Measurements from ENCODE around the gene NRBP1. TPM values are rescaled to one million over a fixed set of nuclear protein-coding genes. Genes with fewer than 3 reads are reported as not detected.

The NRBP1 gene
- total and polyA plus RNA-seq, 4 donors: 80.1 to 133 (median 106) TPM

DNA sequence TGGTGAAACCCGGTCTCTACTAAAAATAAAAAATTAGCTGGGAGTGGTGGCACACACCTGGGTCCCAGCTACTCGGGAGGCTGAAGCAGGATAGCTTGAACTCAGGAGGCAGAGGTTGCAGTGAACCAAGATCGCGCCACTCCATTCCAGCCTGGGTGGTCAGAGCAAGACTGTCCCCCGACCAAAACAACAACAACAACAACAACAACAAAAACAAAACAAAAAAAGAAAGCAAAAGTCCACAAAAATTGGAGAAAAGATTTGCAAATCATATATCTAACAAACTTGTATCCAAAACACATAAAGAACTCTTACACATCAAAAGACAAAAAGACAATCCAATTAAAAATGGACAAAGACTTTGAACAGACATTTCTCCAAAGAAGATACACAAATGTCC, 29.5 kb upstream of the NRBP1 start:
- no peak for DNase-seq (ENCODE audit: low read depth in 4 of 6, low spot score in 6 of 6)
- peaks cover 9% of the 10 kb centered on the region for H3K36me3 ChIP-seq (ENCODE audit: control insufficient read depth, insufficient read depth, low read length)
- H3K27ac ChIP-seq (ENCODE audit: low read depth, low read length): no peak overlapping the region
- 94% methylated on average over 2 of the region's 5 CpGs for WGBS (ENCODE audit: insufficient coverage)
- no peaks in the 10 kb centered on the region for H3K4me1 ChIP-seq (ENCODE audit: control insufficient read depth, insufficient read depth, low read length)
- H3K4me3 ChIP-seq (ENCODE audit: low read depth, low read length): no peak overlapping the region
- no peaks in the 10 kb centered on the region for H3K27me3 ChIP-seq (ENCODE audit: control insufficient read depth, insufficient read depth, low read length)
- no peaks in the 10 kb centered on the region for H3K9me3 ChIP-seq (ENCODE audit: control insufficient read depth, insufficient read depth, low read length)

DNA sequence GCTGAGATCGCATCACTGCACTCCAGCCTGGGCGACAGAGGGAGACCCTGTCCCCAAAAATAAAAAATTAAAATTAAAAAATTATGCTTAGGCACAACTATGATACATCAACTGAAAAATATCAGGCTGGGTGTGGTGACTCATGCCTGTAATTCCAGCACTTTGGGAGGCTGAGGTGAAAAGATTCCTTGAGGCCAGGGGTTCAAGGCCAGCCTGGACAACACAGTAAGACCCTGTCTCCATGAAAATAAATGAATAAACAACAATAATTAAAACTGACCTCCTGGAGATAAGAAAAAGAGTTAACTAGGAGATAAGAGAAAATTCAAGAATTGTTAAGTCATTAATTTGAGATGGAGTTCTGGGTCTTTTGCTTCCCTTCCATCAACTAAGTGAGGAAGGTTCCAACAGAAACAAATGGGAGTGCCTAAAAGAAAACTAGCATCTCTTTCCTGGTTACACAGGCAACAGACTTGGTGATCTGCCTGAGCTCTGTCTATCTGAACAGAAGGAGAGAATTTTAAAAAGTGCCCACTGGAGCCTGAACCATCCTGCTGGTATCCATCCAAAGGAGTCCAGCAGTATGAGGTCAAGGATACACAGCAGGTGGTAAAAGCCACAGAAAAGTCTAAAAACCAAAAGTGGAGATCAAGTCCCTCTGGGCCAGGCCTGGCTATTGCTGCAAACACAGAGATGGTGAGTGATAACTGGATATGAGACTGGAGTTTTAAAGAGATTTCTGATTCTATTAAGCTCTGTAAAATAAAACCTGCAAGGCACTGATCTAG, 27.9 kb upstream of the NRBP1 start:
- Histone ChIP-seq H3K27me3 (ENCODE audit: control insufficient read depth, insufficient read depth, low read length) (no peaks in the 10 kb centered on the region), H3K36me3 (ENCODE audit: control insufficient read depth, insufficient read depth, low read length) (peaks cover 16% of the 10 kb centered on the region), H3K9me3 (ENCODE audit: control insufficient read depth, insufficient read depth, low read length) (no peaks in the 10 kb centered on the region), H3K4me1 (ENCODE audit: control insufficient read depth, insufficient read depth, low read length) (no peaks in the 10 kb centered on the region), H3K4me3 (ENCODE audit: low read depth, low read length) (no peak overlapping the region), H3K27ac (ENCODE audit: low read depth, low read length) (no peak overlapping the region)
- peak in 1 of 6 donors; percentile 42 for DNase-seq (ENCODE audit: low read depth in 4 of 6, low spot score in 6 of 6)
- no CpG with 5 or more reads among the region's 2 CpGs for WGBS (ENCODE audit: insufficient coverage)

DNA sequence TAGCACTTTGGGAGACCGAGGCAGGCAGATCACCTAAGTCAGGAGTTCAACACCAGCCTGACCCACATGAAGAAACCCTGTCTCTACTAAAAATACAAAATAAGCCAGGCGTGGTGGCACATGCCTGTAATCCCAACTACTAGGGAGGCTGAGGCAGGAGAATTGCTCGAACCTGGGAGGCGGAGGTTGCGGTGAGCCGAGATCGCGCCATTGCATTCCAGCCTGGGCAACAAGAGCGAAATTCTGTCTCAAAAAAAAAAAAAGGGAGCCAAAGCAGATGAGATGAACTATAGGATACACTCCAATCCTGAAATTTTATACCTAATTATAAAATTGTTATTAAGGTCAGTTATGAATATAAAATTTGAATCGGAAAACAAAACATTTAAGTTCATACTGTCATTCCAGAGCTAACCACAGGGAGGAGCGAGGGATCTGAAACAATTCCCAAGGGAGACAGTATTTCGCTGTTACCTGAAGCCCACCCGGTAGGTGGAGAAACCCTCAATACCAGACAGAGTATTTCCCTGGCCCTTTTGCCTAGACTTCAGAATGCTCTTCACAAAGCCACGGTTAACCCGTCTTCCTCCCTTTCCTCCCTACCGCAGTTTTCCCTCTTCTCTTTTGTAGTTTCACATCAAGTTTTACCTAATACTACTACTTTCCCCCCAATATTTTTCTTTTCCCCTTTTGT, 20.5 kb upstream of the NRBP1 start:
- peak overlapping the region; percentile 16 for H3K27ac ChIP-seq (ENCODE audit: low read depth, low read length)
- WGBS (ENCODE audit: insufficient coverage): 16% methylated on average over 7 of the region's 16 CpGs

DNA sequence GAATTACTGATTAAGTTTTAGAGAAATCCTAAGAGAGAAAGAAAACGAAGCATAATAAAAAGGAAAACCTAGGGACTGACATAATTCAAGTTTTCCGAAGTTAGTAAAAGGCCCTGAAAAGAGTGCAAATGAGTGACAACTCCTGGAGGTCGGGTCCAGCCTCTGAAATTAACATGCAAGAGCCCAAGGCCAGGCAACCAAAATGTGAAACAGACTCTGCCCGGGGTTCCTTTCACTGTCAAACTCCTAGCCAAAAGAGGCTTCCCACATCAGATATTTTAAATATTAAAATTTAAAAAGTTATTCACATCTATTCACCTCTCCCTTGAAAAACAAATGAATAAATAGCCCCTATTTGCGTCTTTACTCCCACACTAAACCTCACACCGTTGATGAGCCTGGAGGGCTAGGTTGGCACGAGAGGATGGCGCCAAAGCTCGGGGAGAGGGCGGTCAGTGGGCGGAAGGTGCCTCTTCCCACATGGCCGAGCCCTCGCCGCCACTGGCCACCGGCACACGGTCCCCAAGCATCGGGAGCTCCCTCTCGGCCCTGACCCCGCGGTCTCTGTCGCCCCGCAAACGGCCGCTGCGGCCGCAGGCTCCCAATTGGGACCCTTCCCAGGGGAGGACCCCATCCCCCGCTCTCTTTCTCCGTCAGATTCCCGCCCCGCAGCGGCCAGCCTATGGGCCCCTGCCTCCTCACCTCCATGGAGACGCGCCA, 19.7 kb upstream of the NRBP1 start:
- H3K4me3 ChIP-seq (ENCODE audit: low read depth, low read length): peak overlapping the region; percentile 88
- H3K27ac ChIP-seq (ENCODE audit: low read depth, low read length): peak overlapping the region; percentile 73
- DNase-seq (ENCODE audit: low read depth in 4 of 6, low spot score in 6 of 6): peak in 1 of 6 donors; percentile 5
- no peaks in the 10 kb centered on the region for H3K9me3 ChIP-seq (ENCODE audit: control insufficient read depth, insufficient read depth, low read length)
- under 1% methylated on average over 30 of the region's 33 CpGs for WGBS (ENCODE audit: insufficient coverage)
- peaks cover 11% of the 10 kb centered on the region for H3K36me3 ChIP-seq (ENCODE audit: control insufficient read depth, insufficient read depth, low read length)
- no peaks in the 10 kb centered on the region for H3K27me3 ChIP-seq (ENCODE audit: control insufficient read depth, insufficient read depth, low read length)
- H3K4me1 ChIP-seq (ENCODE audit: control insufficient read depth, insufficient read depth, low read length): peaks cover 5% of the 10 kb centered on the region

More for the DNA sequence above, 20.5 kb upstream of the NRBP1 start:
- Histone ChIP-seq H3K9me3 (ENCODE audit: control insufficient read depth, insufficient read depth, low read length) (no peaks in the 10 kb centered on the region), H3K4me1 (ENCODE audit: control insufficient read depth, insufficient read depth, low read length) (peaks cover 5% of the 10 kb centered on the region), H3K36me3 (ENCODE audit: control insufficient read depth, insufficient read depth, low read length) (peaks cover 13% of the 10 kb centered on the region), H3K27me3 (ENCODE audit: control insufficient read depth, insufficient read depth, low read length) (no peaks in the 10 kb centered on the region), H3K4me3 (ENCODE audit: low read depth, low read length) (peak overlapping the region; percentile 88)
- DNase-seq (ENCODE audit: low read depth in 4 of 6, low spot score in 6 of 6): peak in 2 of 6 donors; percentile 54 to 76

DNA sequence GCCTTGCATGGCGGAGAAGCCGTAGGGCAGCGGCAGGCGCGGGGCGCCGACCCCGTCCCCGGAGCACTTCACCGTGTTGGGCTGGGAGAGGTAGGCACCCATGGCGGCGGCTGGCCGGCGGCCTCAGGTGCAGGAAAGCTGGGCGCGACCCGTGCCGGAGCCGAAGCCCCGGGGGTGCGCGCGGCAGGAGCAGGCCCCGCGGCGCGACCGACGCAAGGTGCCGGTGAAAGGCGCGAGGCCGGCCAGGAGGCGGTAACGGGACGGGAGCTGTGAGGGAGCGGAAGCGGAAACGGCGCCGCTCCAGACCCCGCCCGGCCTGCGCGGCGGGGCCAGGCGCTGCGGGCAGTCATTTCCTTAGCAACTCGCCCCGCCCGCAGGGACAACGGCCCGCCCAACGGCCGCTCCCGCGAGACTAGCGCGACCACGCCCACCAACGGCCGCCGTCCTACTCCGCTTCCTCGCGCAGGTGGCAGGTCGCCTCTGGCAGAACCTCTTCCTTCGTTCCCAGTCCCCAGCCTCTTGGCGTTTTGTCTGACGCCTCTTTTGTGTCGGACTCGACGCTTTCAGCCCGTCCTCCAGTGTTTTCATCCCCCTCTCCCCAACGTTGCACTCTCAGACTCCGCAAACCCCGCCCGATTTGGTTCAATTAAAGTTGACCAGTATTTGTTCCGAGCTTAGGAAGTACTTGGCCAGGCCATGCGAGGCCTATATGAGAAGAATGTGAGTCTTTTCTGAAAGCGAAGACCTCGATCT, 18.9 kb upstream of the NRBP1 start, which contains the start of gene PPM1G:
PPM1G (minus strand) TSS at position 271 of the 753 bp plus-strand sequence; CDS start at position 102, 169 bp downstream.
- Histone ChIP-seq H3K27ac (ENCODE audit: low read depth, low read length) (peak within 1 kb of the TSS; percentile 84), H3K4me3 (ENCODE audit: low read depth, low read length) (peak within 1 kb of the TSS; percentile 88), H3K36me3 (ENCODE audit: control insufficient read depth, insufficient read depth, low read length) (peaks cover 11% of the 10 kb centered on the region), H3K27me3 (ENCODE audit: control insufficient read depth, insufficient read depth, low read length) (no peaks in the 10 kb centered on the region), H3K9me3 (ENCODE audit: control insufficient read depth, insufficient read depth, low read length) (no peaks in the 10 kb centered on the region), H3K4me1 (ENCODE audit: control insufficient read depth, insufficient read depth, low read length) (peaks cover 5% of the 10 kb centered on the region)
- peak; percentile 75 to 97 (median 87) for DNase-seq (ENCODE audit: low read depth in 4 of 6, low spot score in 6 of 6)
- WGBS (ENCODE audit: insufficient coverage): under 1% methylated on average over 79 of the region's 82 CpGs

DNA sequence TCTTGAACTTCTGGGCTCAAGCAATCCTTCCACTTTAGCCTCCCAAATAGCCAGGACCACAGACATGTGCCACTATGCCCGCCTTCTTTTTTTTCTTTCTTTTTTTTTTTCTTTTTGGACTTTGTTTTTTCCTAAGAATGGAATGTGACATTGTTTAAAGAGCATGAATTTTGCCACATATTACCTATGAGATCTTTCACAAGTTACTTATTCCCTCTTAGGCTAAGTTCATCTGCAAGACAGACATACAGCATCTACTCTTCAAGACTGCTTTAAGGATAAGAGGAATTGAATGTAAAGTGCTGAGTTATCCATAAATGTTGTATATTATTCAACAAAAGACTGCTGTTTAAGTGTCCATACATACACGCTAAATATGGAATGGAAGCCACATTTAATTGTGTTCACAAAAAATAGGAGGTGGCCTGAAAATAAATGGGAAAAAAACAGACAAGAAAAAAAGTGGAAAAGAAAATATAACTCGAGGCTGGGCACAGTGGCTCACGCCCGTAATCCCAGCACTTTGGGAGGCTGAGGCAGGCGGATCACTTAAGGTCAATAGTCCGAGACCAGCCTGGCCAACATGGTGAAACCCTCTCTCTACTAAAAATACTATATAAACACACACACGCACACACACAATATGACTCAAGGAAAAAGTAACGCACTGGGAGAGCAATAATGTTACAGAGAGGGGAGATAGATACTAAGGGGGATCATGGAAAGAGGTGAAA, 15.8 kb upstream of the NRBP1 start:
- no peak overlapping the region for H3K27ac ChIP-seq (ENCODE audit: low read depth, low read length)
- peaks cover 4% of the 10 kb centered on the region for H3K4me1 ChIP-seq (ENCODE audit: control insufficient read depth, insufficient read depth, low read length)
- WGBS (ENCODE audit: insufficient coverage): 90% methylated on average over 2 of the region's 9 CpGs
- no peaks in the 10 kb centered on the region for H3K27me3 ChIP-seq (ENCODE audit: control insufficient read depth, insufficient read depth, low read length)
- DNase-seq (ENCODE audit: low read depth in 4 of 6, low spot score in 6 of 6): no peak
- no peak overlapping the region for H3K4me3 ChIP-seq (ENCODE audit: low read depth, low read length)
- no peaks in the 10 kb centered on the region for H3K36me3 ChIP-seq (ENCODE audit: control insufficient read depth, insufficient read depth, low read length)
- no peaks in the 10 kb centered on the region for H3K9me3 ChIP-seq (ENCODE audit: control insufficient read depth, insufficient read depth, low read length)

DNA sequence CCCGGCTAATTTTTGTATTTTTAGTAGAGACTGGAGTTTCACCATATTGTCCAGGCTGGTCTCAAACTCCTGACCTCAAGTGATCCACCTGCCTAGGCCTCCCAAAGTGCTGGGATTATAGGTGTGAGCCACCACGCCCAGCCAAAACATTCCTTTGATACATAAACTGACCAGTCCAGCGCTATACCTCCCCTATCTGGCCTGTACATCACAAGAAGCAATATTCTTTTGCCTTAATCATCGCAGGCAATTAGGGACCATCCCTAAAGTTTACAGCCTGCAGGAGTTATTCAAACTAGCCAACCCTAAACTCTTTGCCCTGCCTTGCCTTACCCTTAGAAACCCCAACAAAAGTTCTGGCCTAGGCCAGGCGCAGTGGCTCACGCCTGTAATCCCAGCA, 12.3 kb upstream of the NRBP1 start:
- Histone ChIP-seq H3K27ac (ENCODE audit: low read depth, low read length) (no peak overlapping the region), H3K27me3 (ENCODE audit: control insufficient read depth, insufficient read depth, low read length) (no peaks in the 10 kb centered on the region), H3K9me3 (ENCODE audit: control insufficient read depth, insufficient read depth, low read length) (no peaks in the 10 kb centered on the region), H3K4me3 (ENCODE audit: low read depth, low read length) (no peak overlapping the region), H3K4me1 (ENCODE audit: control insufficient read depth, insufficient read depth, low read length) (no peaks in the 10 kb centered on the region), H3K36me3 (ENCODE audit: control insufficient read depth, insufficient read depth, low read length) (no peaks in the 10 kb centered on the region)
- no peak for DNase-seq (ENCODE audit: low read depth in 4 of 6, low spot score in 6 of 6)
- WGBS (ENCODE audit: insufficient coverage): 95% methylated on average over 5 of the region's 6 CpGs

DNA sequence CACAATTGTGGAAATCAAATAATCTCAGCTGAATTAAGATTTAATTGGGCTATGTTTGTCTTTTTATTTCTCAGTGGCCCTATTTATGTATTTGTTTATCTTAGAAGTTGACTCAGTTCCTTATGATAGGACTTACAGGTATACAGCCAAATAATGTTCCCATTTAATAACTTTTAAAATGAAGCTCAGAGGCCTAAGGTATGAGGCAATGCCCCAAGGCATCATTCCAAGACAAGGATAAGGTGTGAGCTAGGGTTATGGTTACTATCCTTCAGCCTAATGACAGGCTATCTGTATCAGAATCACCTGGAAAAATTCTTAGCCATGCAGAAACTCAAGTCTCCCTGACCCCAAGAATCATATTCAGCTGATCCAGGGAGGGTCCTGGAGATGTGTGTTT, 7.4 kb upstream of the NRBP1 start:
- Histone ChIP-seq H3K4me1 (ENCODE audit: control insufficient read depth, insufficient read depth, low read length) (no peaks in the 10 kb centered on the region), H3K4me3 (ENCODE audit: low read depth, low read length) (no peak overlapping the region), H3K9me3 (ENCODE audit: control insufficient read depth, insufficient read depth, low read length) (no peaks in the 10 kb centered on the region), H3K27me3 (ENCODE audit: control insufficient read depth, insufficient read depth, low read length) (no peaks in the 10 kb centered on the region), H3K27ac (ENCODE audit: low read depth, low read length) (no peak overlapping the region), H3K36me3 (ENCODE audit: control insufficient read depth, insufficient read depth, low read length) (no peaks in the 10 kb centered on the region)
- no peak for DNase-seq (ENCODE audit: low read depth in 4 of 6, low spot score in 6 of 6)
